Measurements from ENCODE around the gene PCDHGC3.

Gene PCDHGC3

GRCh38 chr5:141508440-141508797 is 32.7 kb downstream of the PCDHGC3 start:
- DNase-seq (ENCODE audit: low read depth): no peak

GRCh38 chr5:141508798-141509611 is 33.2 kb downstream of the PCDHGC3 start:
- no peak for DNase-seq (ENCODE audit: low read depth)

- DNase-seq (ENCODE audit: low read depth): no peak
These were observed 34.4 kb downstream of the PCDHGC3 start for GRCh38 chr5:141510160-141510559.

- no peak for DNase-seq (ENCODE audit: low read depth)
These were observed 35.3 kb downstream of the PCDHGC3 start for GRCh38 chr5:141510850-141511601.

GRCh38 chr5:141511771-141512325 is 36.1 kb downstream of the PCDHGC3 start:
- no peak for DNase-seq (ENCODE audit: low read depth)

GRCh38 chr5:141512390-141512910 is 36.7 kb downstream of the PCDHGC3 start:
- no peak for DNase-seq (ENCODE audit: low read depth)

GRCh38 chr5:141512911-141513626 is 37.3 kb downstream of the PCDHGC3 start:
- DNase-seq (ENCODE audit: low read depth): no peak

GRCh38 chr5:141513627-141514329 is 38.0 kb downstream of the PCDHGC3 start:
- DNase-seq (ENCODE audit: low read depth): no peak

- no peak for DNase-seq (ENCODE audit: low read depth)
These were observed 38.8 kb downstream of the PCDHGC3 start for GRCh38 chr5:141514330-141515133.

GRCh38 chr5:141515141-141515540 is 39.4 kb downstream of the PCDHGC3 start:
- DNase-seq (ENCODE audit: low read depth): no peak

- no peak for DNase-seq (ENCODE audit: low read depth)
These were observed 40.3 kb downstream of the PCDHGC3 start for GRCh38 chr5:141515946-141516671.

- no peak for DNase-seq (ENCODE audit: low read depth)
These were observed 40.9 kb downstream of the PCDHGC3 start for GRCh38 chr5:141516672-141517025.

- DNase-seq (ENCODE audit: low read depth): no peak
These were observed 41.5 kb downstream of the PCDHGC3 start for GRCh38 chr5:141517312-141517711.

GRCh38 chr5:141517880-141518617 is 42.3 kb downstream of the PCDHGC3 start:
- no peak for DNase-seq (ENCODE audit: low read depth)

GRCh38 chr5:141518618-141519015 is 42.9 kb downstream of the PCDHGC3 start:
- no peak for DNase-seq (ENCODE audit: low read depth)

- no peak for DNase-seq (ENCODE audit: low read depth)
These were observed 44.1 kb downstream of the PCDHGC3 start for GRCh38 chr5:141519605-141520565.

GRCh38 chr5:141521244-141521781 is 45.5 kb downstream of the PCDHGC3 start:
- DNase-seq (ENCODE audit: low read depth): peak; percentile 98

- DNase-seq (ENCODE audit: low read depth): no peak
These were observed 46.5 kb downstream of the PCDHGC3 start for GRCh38 chr5:141522301-141522700.
